ENCODE data around the gene ITGA8.

Gene ITGA8

GRCh38 chr10:15469111-15469510 lies 250.6 kb downstream of the ITGA8 start:
- DNase-seq (ENCODE audit: low spot score), result no peak
- in situ Hi-C loops (cut with MboI; ENCODE audit: low pct_unique_long_range_greater_than_20kb, low sequenced_read_pairs, unreplicated experiment), result no loop called here
- TF ChIP-seq CTCF (IDR thresholded peaks at IDR 0.05; ENCODE audit: extremely low read depth, insufficient read depth, missing control alignments), result no peak

- in situ Hi-C loops (cut with MboI; ENCODE audit: low pct_unique_long_range_greater_than_20kb, low sequenced_read_pairs, unreplicated experiment), result no loop called here
- TF ChIP-seq CTCF (IDR thresholded peaks at IDR 0.05; ENCODE audit: extremely low read depth, insufficient read depth, missing control alignments), result no peak
- DNase-seq (ENCODE audit: low spot score), result no peak
Observed at GRCh38 chr10:15464381-15464780, 255.3 kb downstream of the ITGA8 start.

Data from GM13977 (cell line).